Progenitor cell of endocrine pancreas (in vitro differentiated cells): ENCODE measurements around the gene ZNF491. TPM values are rescaled to one million over a fixed set of nuclear protein-coding genes. Genes with fewer than 3 reads are reported as not detected.

Experiments used
- DNase-seq: peaks from one replicate; pipeline ENCODE4 v3.0.0; 2021; ENCODE audit warnings: low spot score; ENCODE audit not compliant: unreplicated experiment
- H3K27ac Mint-ChIP-seq: 2 replicates; pipeline ENCODE4 v1.8.0; 2021; ENCODE audit warnings: mild to moderate bottlenecking, moderate library complexity, mixed read lengths
- H3K27me3 Mint-ChIP-seq: 2 replicates; pipeline ENCODE4 v1.8.0; 2021; ENCODE audit warnings: mixed read lengths
- H3K36me3 Mint-ChIP-seq: 2 replicates; pipeline ENCODE4 v1.8.0; 2022; ENCODE audit warnings: mixed read lengths; ENCODE audit not compliant: insufficient read depth
- H3K4me1 Mint-ChIP-seq: 2 replicates; pipeline ENCODE4 v1.8.0; 2021; ENCODE audit warnings: low read depth, mixed read lengths
- H3K4me3 Mint-ChIP-seq: 2 replicates; pipeline ENCODE4 v1.8.0; 2021; ENCODE audit warnings: low read depth, mild to moderate bottlenecking, moderate library complexity, mixed read lengths
- H3K9me3 Mint-ChIP-seq: 2 replicates; pipeline ENCODE4 v1.8.0; 2021; ENCODE audit warnings: low read depth, mixed read lengths
- total RNA-seq: library from RNA; stranded (reverse); gene quantifications from 2 replicates; pipeline ENCODE4 v1.2.1, GENCODE V29; 2021
- TF ChIP-seq, protein P1 (sequence below): fragments of 200-600 bp; sonication (generic); IDR thresholded peaks from one replicate; pipeline ENCODE4 v1.5.0; 2021; ENCODE audit warnings: antibody characterized with exemption, mild to moderate bottlenecking; ENCODE audit not compliant: unreplicated experiment

ZNF491 gene
- total RNA-seq, 1 donor from 2014 or later = 6.5 TPM

DNA sequence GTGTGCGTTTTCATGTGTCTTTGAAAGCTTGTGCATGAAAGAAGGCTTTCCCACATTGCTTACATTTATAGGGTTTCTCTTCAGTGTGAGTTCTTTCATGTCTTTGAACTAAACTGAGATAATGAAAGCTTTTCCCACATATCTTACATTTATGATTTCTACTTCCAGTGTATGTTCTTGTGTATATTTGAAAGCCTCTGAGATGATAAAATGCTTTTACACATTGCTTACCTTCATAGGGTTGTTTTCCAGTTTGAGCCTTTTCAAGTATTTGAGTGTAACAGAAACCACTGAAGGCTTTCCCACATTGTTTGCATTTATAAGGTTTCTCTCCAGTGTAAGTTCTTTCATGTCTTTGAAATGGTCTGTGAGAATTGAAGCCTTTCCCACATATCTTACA lies 41.4 kb upstream of the ZNF491 start:
- TF ChIP-seq, protein P1, sequence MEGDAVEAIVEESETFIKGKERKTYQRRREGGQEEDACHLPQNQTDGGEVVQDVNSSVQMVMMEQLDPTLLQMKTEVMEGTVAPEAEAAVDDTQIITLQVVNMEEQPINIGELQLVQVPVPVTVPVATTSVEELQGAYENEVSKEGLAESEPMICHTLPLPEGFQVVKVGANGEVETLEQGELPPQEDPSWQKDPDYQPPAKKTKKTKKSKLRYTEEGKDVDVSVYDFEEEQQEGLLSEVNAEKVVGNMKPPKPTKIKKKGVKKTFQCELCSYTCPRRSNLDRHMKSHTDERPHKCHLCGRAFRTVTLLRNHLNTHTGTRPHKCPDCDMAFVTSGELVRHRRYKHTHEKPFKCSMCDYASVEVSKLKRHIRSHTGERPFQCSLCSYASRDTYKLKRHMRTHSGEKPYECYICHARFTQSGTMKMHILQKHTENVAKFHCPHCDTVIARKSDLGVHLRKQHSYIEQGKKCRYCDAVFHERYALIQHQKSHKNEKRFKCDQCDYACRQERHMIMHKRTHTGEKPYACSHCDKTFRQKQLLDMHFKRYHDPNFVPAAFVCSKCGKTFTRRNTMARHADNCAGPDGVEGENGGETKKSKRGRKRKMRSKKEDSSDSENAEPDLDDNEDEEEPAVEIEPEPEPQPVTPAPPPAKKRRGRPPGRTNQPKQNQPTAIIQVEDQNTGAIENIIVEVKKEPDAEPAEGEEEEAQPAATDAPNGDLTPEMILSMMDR = no peak
- peaks cover 44% of the 10 kb centered on the region for H3K9me3 Mint-ChIP-seq
- no peak overlapping the region for H3K27ac Mint-ChIP-seq
- no peaks in the 10 kb centered on the region for H3K36me3 Mint-ChIP-seq
- H3K4me3 Mint-ChIP-seq = no peak overlapping the region
- no peaks in the 10 kb centered on the region for H3K4me1 Mint-ChIP-seq
- H3K27me3 Mint-ChIP-seq = no peaks in the 10 kb centered on the region
- no peak for DNase-seq

DNA sequence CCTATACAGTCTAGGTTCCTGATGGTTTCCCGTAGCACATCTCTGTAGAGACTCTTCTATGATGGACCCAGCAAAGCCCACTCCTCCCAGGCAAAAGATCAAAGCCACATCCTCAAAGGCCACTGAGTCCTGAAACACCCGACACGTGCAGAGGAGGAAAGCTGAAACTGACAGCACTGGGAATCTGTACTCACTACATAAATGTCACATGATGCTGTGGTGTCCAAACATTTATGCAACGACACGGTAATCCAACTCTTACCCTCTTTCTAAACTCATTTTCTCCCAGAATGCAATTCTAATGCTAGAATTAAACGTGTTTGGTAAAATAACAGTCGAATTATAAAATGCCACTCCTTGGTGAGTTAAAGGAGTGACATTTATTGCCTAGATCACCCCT lies 38.5 kb upstream of the ZNF491 start:
- no peak overlapping the region for H3K4me3 Mint-ChIP-seq
- H3K4me1 Mint-ChIP-seq = no peaks in the 10 kb centered on the region

DNA sequence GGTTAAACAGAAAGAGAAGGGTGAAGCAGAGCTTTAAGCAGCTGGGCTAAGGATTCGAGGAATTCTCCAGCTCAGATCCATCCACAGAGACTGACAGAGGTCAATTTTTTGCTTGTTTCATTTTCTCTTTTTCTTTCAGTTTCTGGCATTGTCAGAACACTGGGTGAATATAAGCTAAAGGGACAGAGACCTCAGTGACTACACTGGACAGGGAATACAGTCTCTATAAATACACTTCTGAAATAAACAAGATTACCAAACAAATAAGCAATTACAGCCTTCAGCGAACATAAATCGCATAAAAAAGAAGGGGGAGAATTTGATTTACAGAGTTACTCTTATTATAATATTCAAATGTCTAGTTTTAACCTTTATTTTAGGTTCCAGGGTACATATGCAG lies 35.2 kb upstream of the ZNF491 start:
- DNase-seq = no peak
- H3K36me3 Mint-ChIP-seq = no peaks in the 10 kb centered on the region
- TF ChIP-seq, protein P1 = no peak
- no peak overlapping the region for H3K27ac Mint-ChIP-seq
- peaks cover 8% of the 10 kb centered on the region for H3K9me3 Mint-ChIP-seq
- peaks cover 9% of the 10 kb centered on the region for H3K4me1 Mint-ChIP-seq
- no peak overlapping the region for H3K4me3 Mint-ChIP-seq
- H3K27me3 Mint-ChIP-seq = peaks cover 28% of the 10 kb centered on the region

More for the DNA sequence above, 38.5 kb upstream of the ZNF491 start:
- no peak overlapping the region for H3K27ac Mint-ChIP-seq
- TF ChIP-seq, protein P1 = no peak
- DNase-seq = no peak
- H3K36me3 Mint-ChIP-seq = no peaks in the 10 kb centered on the region
- peaks cover 27% of the 10 kb centered on the region for H3K9me3 Mint-ChIP-seq
- H3K27me3 Mint-ChIP-seq = peaks cover 24% of the 10 kb centered on the region

DNA sequence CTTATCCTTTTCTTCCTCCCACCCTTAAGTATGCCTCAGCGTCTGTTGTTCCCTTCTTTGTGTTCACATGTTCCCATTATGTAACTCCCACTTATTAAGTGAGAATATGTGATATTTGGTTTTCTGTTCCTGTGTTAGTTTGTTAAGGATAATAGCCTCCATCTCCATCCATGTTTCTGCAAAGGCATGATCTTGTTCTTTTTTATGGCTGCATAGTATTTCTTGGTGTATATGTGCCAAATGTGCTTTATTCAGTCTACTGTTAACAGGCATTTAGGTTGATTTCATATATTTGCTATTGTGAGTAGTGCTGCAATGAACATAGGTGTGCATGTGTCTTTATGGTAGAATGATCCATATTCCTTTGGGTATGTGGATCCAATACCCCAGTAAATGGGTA lies 34.7 kb upstream of the ZNF491 start:
- no peak for DNase-seq
- Mint-ChIP-seq H3K4me1 (peaks cover 10% of the 10 kb centered on the region), H3K27me3 (peaks cover 28% of the 10 kb centered on the region), H3K4me3 (no peak overlapping the region), H3K27ac (no peak overlapping the region), H3K9me3 (peaks cover 8% of the 10 kb centered on the region), H3K36me3 (no peaks in the 10 kb centered on the region)
- TF ChIP-seq, protein P1 = no peak

DNA sequence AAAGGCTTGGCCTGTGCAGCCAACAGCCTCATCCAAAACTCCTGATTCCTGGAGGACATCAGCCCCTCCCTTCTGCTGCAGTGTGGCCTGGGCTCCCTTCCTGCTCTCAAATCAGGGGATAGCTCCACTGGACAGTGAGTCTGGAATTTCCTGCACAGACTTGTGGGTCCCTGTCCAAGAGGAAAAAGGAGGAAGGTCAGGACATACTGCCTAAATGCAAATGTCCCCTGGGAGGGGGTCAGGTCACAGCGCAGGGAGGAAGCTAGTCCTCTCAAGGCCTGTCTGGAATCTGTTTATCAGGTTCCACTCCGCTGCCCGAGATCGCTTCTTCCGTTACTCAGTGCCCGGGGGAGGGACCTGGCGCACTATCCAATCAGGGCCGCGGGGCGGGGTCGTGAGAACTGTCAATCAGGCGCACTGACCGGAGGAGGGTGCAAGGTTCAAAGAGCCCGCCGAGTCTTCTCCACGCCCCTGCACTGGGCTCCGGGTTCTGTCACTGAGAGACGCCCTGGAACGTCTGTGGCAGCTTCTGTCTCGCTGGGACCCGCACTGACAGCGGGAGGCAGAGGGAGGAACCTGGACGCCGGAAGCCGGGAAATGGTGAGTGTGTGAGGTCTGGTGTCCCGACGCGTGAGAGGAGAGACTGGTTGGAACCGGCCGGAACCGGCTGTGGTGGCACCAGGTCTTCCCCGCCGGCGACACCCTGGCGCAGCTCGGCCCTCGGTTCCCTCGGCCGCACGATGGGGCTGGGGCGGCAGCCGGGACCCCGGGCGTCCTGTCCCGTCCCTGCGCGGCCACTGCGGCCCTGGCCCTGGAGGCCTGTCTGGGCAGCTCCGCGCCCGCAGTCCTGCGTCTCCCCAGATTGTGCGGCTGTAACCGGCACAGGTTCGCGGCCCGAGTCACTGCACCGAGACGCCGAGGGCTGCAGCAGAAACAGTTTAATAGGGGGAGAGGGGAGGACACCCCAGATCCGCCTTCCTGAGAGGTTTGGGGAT lies 31.4 kb upstream of the ZNF491 start, which contains the start of gene ZNF441:
TSS of gene ZNF441 (plus strand) at position 404 of the 995 bp plus-strand sequence. CDS start at position 598, 194 bp downstream.
- Mint-ChIP-seq H3K4me3 (peak within 1 kb of the TSS; percentile 97), H3K27me3 (peaks cover 31% of the 10 kb centered on the region), H3K36me3 (peaks cover 13% of the 10 kb centered on the region), H3K27ac (peak within 1 kb of the TSS; percentile 98), H3K4me1 (peaks cover 10% of the 10 kb centered on the region), H3K9me3 (peaks cover 20% of the 10 kb centered on the region)
- DNase-seq = peak; percentile 95
- TF ChIP-seq, protein P1 = no peak
